DND-41 (cell line): Measurements from ENCODE around the gene DHRS3.
A peak's percentile ranks its signal among the peaks of the same experiment; 100 is the strongest.
"Not testable (repeated sequence)": the region's sequence is repeated elsewhere in the genome, so short reads cannot be mapped to it uniquely, and the experiment has no call there.

Experiments
- ATAC-seq: fragments of 200-7000 bp; cut with Tn5 transposase; 3 replicates; pipeline ENCODE4 v1.9.1; 2021; ENCODE audit warnings: low read depth; ENCODE audit not compliant: insufficient read depth
- DNase-seq: peaks from one replicate; pipeline ENCODE4 v3.0.0-alpha.2; 2020
- H2AFZ ChIP-seq: 2 replicates; pipeline ENCODE4 v1.6.0; 2012; ENCODE audit warnings: low read depth, low read length
- H3K27ac ChIP-seq: 2 replicates; pipeline ENCODE4 v1.5.1; 2012; ENCODE audit warnings: low read length, inconsistent platforms
- H3K27me3 ChIP-seq: fragments of 200-600 bp; sonication (generic); 2 replicates; pipeline ENCODE4 v1.6.0; 2012; ENCODE audit warnings: low read length, mild to moderate bottlenecking, inconsistent platforms; ENCODE audit not compliant: insufficient read depth, poor library complexity
- H3K36me3 ChIP-seq: 2 replicates; pipeline ENCODE4 v1.5.1; 2012; ENCODE audit warnings: low read length, inconsistent platforms; ENCODE audit not compliant: insufficient read depth
- H3K4me1 ChIP-seq: 2 replicates; pipeline ENCODE4 v1.5.1; 2012; ENCODE audit warnings: mild to moderate bottlenecking, low read length; ENCODE audit not compliant: insufficient read depth
- H3K4me2 ChIP-seq: 2 replicates; pipeline ENCODE4 v1.6.0; 2012; ENCODE audit warnings: mild to moderate bottlenecking, moderate library complexity, low read length, inconsistent platforms; ENCODE audit not compliant: insufficient read depth
- H3K4me3 ChIP-seq, 2 experiments: fragments of 200-600 bp in 1 of 2; shearing (Covaris generic) in 1 of 2; 2 replicates each; pipeline ENCODE4 v1.5.1; 2012 to 2016; ENCODE audit warnings: inconsistent platforms in 2 of 2, low read length in 2 of 2, mild to moderate bottlenecking in 2 of 2, low read depth in 1 of 2, moderate library complexity in 1 of 2
- H3K79me2 ChIP-seq: 2 replicates; pipeline ENCODE4 v1.6.0; 2012; ENCODE audit warnings: low read length, inconsistent platforms; ENCODE audit not compliant: insufficient read depth
- H3K9ac ChIP-seq: 2 replicates; pipeline ENCODE4 v1.6.0; 2012; ENCODE audit warnings: low read depth, mild to moderate bottlenecking, inconsistent platforms, low read length, moderate library complexity
- H3K9me3 ChIP-seq: 2 replicates; pipeline ENCODE4 v1.5.1; 2012; ENCODE audit warnings: low read length, moderate library complexity, mild to moderate bottlenecking, inconsistent platforms; ENCODE audit not compliant: insufficient read depth, severe bottlenecking
- H4K20me1 ChIP-seq: 2 replicates; pipeline ENCODE4 v1.6.0; 2012; ENCODE audit warnings: low read length; ENCODE audit not compliant: insufficient read depth
- EZH2 ChIP-seq: IDR thresholded peaks from 3 replicates; pipeline ENCODE4 v1.6.1; 2012; ENCODE audit warnings: borderline replicate concordance, low read depth, mild to moderate bottlenecking, moderate library complexity, low read length, inconsistent platforms; ENCODE audit not compliant: severe bottlenecking
- TF ChIP-seq, protein P1 (sequence below): IDR thresholded peaks from 2 replicates; pipeline ENCODE4 v1.5.1; 2012; ENCODE audit warnings: borderline replicate concordance, low read length, moderate library complexity, mild to moderate bottlenecking; ENCODE audit not compliant: poor library complexity, severe bottlenecking; ENCODE audit errors: extremely low read depth

The DHRS3 gene

DNA sequence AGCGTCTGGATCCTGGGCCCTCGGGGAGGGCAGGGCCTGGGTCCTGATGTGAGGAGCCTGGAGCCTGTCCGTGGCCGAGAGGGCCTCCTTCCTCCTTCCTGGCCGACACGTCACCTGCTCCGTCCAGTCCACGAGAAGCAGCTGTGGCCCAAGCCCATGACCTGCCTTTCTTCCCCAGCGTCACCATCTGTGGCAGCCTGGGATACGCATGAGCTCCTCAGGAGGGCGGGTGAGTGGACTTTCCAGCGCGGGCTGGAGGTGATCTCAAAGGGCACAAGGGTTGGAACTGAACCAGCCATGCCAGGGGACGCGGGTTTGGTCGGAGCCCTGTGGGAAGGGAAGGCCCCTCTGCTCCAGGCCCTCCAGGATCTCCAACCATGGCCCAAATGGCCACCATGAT is 90.4 kb downstream of the DHRS3 start:
- Histone ChIP-seq H3K36me3 (no peaks in the 10 kb centered on the region), H3K9me3 (no peaks in the 10 kb centered on the region), H4K20me1 (no peaks in the 10 kb centered on the region), H2AFZ (no peak overlapping the region), H3K4me1 (no peaks in the 10 kb centered on the region), H3K4me3 (no peak overlapping the region), H3K27ac (no peak overlapping the region), H3K79me2 (no peaks in the 10 kb centered on the region), H3K9ac (no peak overlapping the region), H3K4me2 (no peak overlapping the region), H3K27me3 (no peaks in the 10 kb centered on the region)
- DNase-seq (no peak), ATAC-seq (no peak)
- TF ChIP-seq, protein P1, sequence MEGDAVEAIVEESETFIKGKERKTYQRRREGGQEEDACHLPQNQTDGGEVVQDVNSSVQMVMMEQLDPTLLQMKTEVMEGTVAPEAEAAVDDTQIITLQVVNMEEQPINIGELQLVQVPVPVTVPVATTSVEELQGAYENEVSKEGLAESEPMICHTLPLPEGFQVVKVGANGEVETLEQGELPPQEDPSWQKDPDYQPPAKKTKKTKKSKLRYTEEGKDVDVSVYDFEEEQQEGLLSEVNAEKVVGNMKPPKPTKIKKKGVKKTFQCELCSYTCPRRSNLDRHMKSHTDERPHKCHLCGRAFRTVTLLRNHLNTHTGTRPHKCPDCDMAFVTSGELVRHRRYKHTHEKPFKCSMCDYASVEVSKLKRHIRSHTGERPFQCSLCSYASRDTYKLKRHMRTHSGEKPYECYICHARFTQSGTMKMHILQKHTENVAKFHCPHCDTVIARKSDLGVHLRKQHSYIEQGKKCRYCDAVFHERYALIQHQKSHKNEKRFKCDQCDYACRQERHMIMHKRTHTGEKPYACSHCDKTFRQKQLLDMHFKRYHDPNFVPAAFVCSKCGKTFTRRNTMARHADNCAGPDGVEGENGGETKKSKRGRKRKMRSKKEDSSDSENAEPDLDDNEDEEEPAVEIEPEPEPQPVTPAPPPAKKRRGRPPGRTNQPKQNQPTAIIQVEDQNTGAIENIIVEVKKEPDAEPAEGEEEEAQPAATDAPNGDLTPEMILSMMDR, result no peak

DNA sequence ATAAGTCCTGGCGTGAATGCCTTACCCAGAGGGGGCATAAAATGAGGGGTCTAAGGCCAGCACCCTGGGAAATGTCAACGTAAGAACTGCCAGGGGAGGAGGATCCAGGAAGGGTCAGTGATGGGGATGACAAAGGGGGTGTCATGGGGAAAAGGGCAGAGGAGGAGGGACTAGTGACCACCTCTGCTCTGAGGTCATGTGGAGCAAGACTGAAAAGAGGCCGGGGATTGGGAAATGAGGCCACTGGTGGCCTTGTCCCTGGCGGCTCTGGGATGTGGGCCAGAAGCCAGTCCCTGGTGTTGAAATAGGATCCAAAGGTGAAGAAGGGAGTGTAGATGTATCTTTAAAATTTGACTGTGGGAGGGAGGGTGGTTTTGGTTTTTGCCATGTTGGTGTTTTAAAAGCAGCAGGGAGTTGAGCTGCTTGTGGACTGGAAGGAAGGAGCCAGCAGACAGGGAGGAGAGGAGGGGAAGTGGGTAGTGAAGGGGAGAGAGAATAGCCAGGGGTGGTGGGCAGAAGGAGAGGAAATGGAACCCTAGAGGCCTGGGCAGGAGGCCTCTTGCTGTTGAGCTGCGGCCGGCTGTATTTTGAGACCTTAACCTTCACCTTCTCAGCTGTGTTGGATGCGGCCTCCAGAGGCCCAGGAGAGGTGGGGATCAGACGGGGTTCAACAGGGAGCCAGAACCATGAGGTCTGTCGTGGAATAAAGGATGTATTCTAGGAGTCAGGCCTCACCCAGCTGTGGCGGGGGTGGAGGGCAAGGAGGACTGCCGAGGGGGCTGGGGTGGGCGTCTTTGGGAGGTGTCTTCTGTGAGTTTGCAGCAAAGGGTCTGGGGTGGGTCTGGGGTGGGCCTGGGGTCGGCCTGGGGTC is 92.5 kb downstream of the DHRS3 start:
- H3K4me3 ChIP-seq, result no peak overlapping the region
- H3K4me1 ChIP-seq, result no peaks in the 10 kb centered on the region
- H3K4me2 ChIP-seq, result no peak overlapping the region
- no peak overlapping the region for H3K9ac ChIP-seq
- H3K27me3 ChIP-seq, result no peaks in the 10 kb centered on the region
- H2AFZ ChIP-seq, result peak overlapping the region; percentile 34; the same call in 1 of the 2 replicates
- ATAC-seq, result no peak
- DNase-seq, result no peak
- no peaks in the 10 kb centered on the region for H3K79me2 ChIP-seq
- TF ChIP-seq, protein P1, result no peak
- TF ChIP-seq EZH2, result no peak
- H4K20me1 ChIP-seq, result no peaks in the 10 kb centered on the region
- no peaks in the 10 kb centered on the region for H3K36me3 ChIP-seq
- no peaks in the 10 kb centered on the region for H3K9me3 ChIP-seq
- no peak overlapping the region for H3K27ac ChIP-seq

- no peak overlapping the region for H2AFZ ChIP-seq
- H3K36me3 ChIP-seq, result no peaks in the 10 kb centered on the region
- H3K79me2 ChIP-seq, result no peaks in the 10 kb centered on the region
- H3K4me1 ChIP-seq, result no peaks in the 10 kb centered on the region
- no peak overlapping the region for H3K4me2 ChIP-seq
- no peak for TF ChIP-seq EZH2
- TF ChIP-seq, protein P1, result no peak
- no peaks in the 10 kb centered on the region for H3K27me3 ChIP-seq
- DNase-seq (no peak), ATAC-seq (no peak)
- no peaks in the 10 kb centered on the region for H4K20me1 ChIP-seq
- H3K27ac ChIP-seq, result no peak overlapping the region
- no peaks in the 10 kb centered on the region for H3K9me3 ChIP-seq
- H3K4me3 ChIP-seq, result no peak overlapping the region
- H3K9ac ChIP-seq, result no peak overlapping the region
These were observed 93.7 kb downstream of the DHRS3 start for GRCh38 chr1:12524266-12524665.

DNA sequence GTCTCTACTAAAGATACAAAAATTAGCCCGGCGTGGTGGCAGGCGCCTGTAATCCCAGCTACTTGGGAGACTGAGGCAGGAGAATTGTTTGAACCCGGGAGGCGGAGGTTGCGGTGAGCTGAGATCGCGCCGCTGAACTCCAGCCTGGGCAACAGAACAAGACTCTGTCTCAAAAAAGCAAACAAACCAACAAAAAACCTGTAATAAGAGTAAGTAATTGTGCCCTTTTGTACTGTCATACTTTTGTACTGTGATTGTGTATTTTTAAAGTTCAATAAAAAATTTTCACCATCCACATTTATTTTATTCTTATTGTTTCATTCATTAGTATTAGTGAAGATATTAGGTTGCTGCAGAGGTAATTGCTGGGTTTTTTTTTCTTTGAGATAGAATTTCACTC is 95.2 kb downstream of the DHRS3 start:
- DNase-seq, H4K20me1 ChIP-seq, H3K9ac ChIP-seq, H2AFZ ChIP-seq, H3K4me1 ChIP-seq, H3K4me3 ChIP-seq, H3K4me2 ChIP-seq, H3K27ac ChIP-seq, H3K27me3 ChIP-seq, H3K79me2 ChIP-seq, ATAC-seq, H3K36me3 ChIP-seq, H3K9me3 ChIP-seq: not testable (repeated sequence)
